GM06990 (cell line): ENCODE data around the gene IQSEC3.

Experiments used
- DNase-seq: peaks from one replicate; pipeline ENCODE4 v3.0.0-alpha.2; 2011; ENCODE audit not compliant: insufficient read length; ENCODE audit errors: extremely low read depth
- H3K27me3 ChIP-seq: replicated peaks from 2 replicates; pipeline ENCODE4 v1.6.0; 2011; ENCODE audit warnings: low read length; ENCODE audit not compliant: control insufficient read depth, insufficient read depth
- H3K36me3 ChIP-seq: 2 replicates; pipeline ENCODE4 v1.5.1; 2011; ENCODE audit warnings: low read length; ENCODE audit not compliant: control insufficient read depth, insufficient read depth
- H3K4me3 ChIP-seq: replicated peaks from 2 replicates; pipeline ENCODE4 v1.5.1; 2011; ENCODE audit warnings: low read depth, mild to moderate bottlenecking, control low read depth, low read length
- TF ChIP-seq, protein P1 (sequence below): IDR thresholded peaks from 2 replicates; pipeline ENCODE4 v1.5.1; 2011; ENCODE audit warnings: low read length, control low read depth, mild to moderate bottlenecking, inconsistent platforms; ENCODE audit not compliant: insufficient read depth, poor library complexity, severe bottlenecking

IQSEC3 gene

DNA sequence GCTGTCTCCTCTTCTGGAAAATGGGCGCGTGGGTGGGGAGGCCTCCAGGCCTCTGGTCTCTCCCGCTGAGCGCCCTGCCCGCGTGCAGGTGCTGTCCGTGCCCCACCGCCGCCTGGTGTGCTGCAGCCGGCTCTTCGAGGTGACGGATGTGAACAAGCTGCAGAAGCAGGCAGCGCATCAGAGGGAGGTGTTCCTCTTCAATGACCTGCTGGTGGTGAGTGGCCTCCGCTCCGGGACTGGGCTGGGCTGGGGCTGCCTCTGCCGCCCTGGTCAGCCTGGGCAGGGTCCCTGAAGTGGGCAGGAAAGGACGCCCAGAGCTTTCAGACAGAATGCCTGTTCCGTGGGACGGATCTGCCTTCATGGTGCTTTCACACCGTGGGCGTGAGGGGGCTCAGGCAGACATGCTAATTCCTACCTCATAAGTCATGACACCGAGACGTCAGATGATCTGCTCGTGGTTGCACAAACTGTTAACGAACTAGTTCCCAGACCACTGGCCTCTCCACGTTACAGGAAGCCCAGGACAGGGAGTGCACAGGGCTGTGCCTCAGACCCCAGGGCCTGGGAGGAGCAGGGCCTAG, 96.9 kb downstream of the IQSEC3 start:
- H3K27me3 ChIP-seq, result no peaks in the 10 kb centered on the region; the same call in 1 of the 2 replicates
- H3K4me3 ChIP-seq, result no peak overlapping the region
- H3K36me3 ChIP-seq, result no peaks in the 10 kb centered on the region
- TF ChIP-seq, protein P1, sequence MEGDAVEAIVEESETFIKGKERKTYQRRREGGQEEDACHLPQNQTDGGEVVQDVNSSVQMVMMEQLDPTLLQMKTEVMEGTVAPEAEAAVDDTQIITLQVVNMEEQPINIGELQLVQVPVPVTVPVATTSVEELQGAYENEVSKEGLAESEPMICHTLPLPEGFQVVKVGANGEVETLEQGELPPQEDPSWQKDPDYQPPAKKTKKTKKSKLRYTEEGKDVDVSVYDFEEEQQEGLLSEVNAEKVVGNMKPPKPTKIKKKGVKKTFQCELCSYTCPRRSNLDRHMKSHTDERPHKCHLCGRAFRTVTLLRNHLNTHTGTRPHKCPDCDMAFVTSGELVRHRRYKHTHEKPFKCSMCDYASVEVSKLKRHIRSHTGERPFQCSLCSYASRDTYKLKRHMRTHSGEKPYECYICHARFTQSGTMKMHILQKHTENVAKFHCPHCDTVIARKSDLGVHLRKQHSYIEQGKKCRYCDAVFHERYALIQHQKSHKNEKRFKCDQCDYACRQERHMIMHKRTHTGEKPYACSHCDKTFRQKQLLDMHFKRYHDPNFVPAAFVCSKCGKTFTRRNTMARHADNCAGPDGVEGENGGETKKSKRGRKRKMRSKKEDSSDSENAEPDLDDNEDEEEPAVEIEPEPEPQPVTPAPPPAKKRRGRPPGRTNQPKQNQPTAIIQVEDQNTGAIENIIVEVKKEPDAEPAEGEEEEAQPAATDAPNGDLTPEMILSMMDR, result no peak
- no peak for DNase-seq

DNA sequence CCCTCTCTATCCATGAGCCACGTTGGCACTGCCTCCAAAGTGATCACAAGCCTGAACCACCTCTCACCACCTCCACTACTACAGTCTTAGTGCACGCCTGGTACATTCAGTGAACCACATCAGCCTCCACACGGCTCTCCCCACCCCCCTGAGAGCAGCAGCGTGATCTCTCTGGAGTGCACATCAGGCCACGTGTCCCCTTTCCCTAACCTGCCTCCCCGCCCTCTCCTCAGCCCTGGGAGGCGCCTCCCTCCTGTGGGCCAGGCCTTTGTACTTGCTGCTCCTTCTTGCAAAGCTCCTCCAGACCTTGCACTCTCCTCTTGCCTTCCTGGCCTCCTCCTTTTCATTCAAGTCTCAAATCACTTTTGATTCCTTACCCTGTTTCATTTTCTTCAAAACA, 97.6 kb downstream of the IQSEC3 start:
- DNase-seq, result no peak
- TF ChIP-seq, protein P1, result no peak

DNA sequence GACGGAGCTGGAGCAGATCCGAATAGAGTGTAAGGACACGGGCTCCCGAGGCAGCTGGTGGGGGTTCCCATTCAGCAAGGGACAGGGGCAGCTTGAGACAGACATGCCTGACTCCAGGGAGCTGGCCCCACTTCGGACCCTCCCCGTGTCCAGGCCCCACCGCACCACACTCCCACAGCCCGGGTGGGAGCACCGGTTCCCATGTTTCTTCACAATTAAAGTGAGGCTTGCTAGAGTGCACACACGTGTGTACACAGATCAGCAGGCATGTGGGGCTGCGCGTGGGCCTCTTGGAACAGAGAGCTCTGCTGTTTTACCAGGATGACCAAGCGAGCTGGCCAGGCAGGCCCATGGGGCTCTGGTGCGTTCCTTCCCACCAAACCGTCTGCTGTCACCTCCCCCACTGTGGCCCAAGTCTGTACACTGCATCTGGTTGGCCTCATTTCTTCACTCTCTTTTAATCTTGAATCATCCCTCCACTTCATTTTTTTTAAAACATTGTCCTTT, 99.3 kb downstream of the IQSEC3 start:
- no peak for DNase-seq
- TF ChIP-seq, protein P1, result no peak
- Histone ChIP-seq H3K4me3 (no peak overlapping the region), H3K36me3 (no peaks in the 10 kb centered on the region), H3K27me3 (no peaks in the 10 kb centered on the region; the same call in none of the 2 replicates)

More for the DNA sequence above, 97.6 kb downstream of the IQSEC3 start:
- H3K27me3 ChIP-seq, result no peaks in the 10 kb centered on the region; the same call in none of the 2 replicates
- H3K4me3 ChIP-seq, result no peak overlapping the region
- H3K36me3 ChIP-seq, result no peaks in the 10 kb centered on the region

DNA sequence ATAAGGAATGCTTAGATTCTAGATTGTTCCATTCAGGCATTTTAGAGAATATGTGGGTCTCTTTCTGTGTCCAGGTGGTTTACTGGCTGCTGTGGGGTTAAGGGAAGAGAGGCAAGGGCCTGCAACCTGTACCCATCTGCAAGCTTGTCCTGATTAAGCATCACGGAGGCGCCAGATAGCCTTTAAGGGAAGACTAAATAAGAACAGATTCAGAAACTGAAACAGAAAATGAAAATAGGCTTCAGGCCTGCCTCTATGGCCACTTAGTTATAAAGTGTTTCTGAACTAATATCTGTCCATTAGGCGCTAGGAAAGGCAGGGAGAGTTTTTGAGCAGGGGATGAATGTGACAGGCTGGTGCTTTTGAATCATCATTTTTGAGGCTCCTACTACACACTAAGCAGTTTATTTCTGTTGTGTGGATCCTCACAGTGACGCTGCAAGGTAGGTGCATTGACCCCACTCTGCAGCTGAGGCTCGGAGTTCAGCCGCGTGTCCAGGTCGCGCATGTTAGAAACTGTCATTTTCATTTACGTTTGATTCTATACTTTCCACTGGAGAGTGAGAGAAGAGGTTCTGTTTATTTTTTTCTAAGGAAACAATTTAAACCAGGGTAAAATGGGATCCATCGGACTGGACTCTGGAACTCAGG, 100.0 kb downstream of the IQSEC3 start:
- TF ChIP-seq, protein P1, result no peak
- DNase-seq, result no peak
- Histone ChIP-seq H3K36me3 (no peaks in the 10 kb centered on the region), H3K4me3 (no peak overlapping the region), H3K27me3 (no peaks in the 10 kb centered on the region; the same call in none of the 2 replicates)

DNA sequence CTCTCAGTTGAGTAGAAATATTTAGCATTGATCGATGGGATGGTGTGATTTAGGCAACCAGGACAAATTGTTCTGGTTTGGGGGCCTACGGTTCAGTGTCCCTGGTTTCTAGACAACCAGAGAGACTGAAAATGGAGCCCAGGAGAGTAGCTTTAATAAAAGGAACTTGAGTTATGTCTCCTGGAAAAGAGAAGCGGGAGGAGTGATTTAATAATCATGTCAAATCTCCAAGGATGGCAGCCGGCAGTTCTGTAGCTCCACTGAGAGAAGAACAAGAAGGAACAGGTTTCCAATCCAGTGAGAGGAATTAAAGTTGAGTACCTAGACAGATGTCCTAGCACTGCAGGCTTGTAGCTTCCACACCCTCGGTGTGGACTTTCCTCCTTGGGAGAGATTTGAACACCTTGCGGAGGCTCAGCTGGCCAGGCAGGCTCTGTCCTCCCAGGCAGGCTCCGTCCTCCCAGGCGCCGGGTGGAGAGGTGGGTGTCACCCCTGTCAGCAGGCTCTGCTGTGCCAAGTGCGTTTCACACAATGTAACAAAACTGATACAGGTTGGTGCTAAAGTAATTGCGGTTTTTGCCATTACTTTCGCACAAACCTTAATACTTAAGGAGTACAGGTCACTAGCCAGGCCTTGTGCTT, 101.5 kb downstream of the IQSEC3 start:
- TF ChIP-seq, protein P1, result no peak
- H3K27me3 ChIP-seq, result no peaks in the 10 kb centered on the region; the same call in none of the 2 replicates
- H3K36me3 ChIP-seq, result no peaks in the 10 kb centered on the region
- no peak overlapping the region for H3K4me3 ChIP-seq
- DNase-seq, result no peak
